Measurements from ENCODE around the gene PLP2. TPM values are rescaled to one million over a fixed set of nuclear protein-coding genes. Genes with fewer than 3 reads are reported as not detected.

The PLP2 gene
- total RNA-seq (2022; extraction: Qiagen RNA extraction; ENCODE audit: low read depth), result 307 to 435 TPM (median 429 TPM) in 5 replicates

GRCh38 chrX:49171752-49172279 is at the start of gene PLP2:
TSS of gene PLP2 (plus strand) at chrX:49171898. CDS start at chrX:49172001, 103 bp downstream.

GRCh38 chrX:49162620-49163019 is 9.1 kb upstream of the PLP2 start, which contains the start of gene MAGIX:
TSS of gene MAGIX (plus strand) at chrX:49162758. CDS start at chrX:49162890, 132 bp downstream.

GRCh38 chrX:49186125-49187027 is 14.7 kb downstream of the PLP2 start, which contains the start of gene PRICKLE3:
TSS of gene PRICKLE3 (minus strand) at chrX:49186373. CDS start at chrX:49186297, 76 bp downstream.

GRCh38 chrX:49199906-49200771 is 28.4 kb downstream of the PLP2 start, which contains the start of gene SYP:
TSS of gene SYP (minus strand) at chrX:49200193. CDS start at chrX:49200186, 7 bp downstream.

Other genes with a start within 250 kb of the PLP2 start
- 60.6 to 69.6 TPM (median 64.6 TPM) in 5 replicates for gene OTUD5, start 214.3 kb upstream of the PLP2 start, total RNA-seq (2022; extraction: Qiagen RNA extraction; ENCODE audit: low read depth)
- 0.86 to 2.0 TPM (median 1.2 TPM) in 5 replicates for gene KCND1, start 200.1 kb upstream of the PLP2 start, total RNA-seq (2022; extraction: Qiagen RNA extraction; ENCODE audit: low read depth)
- 22.2 to 24.2 TPM (median 23.0 TPM) in 5 replicates for gene GRIPAP1, start 169.6 kb upstream of the PLP2 start, total RNA-seq (2022; extraction: Qiagen RNA extraction; ENCODE audit: low read depth)
- 49.2 to 63.4 TPM (median 61.8 TPM) in 5 replicates for gene TFE3, start 128.5 kb upstream of the PLP2 start, total RNA-seq (2022; extraction: Qiagen RNA extraction; ENCODE audit: low read depth)
- 3.2 to 4.7 TPM (median 3.6 TPM) in 5 replicates for gene CCDC120, start 112.9 kb upstream of the PLP2 start, total RNA-seq (2022; extraction: Qiagen RNA extraction; ENCODE audit: low read depth)
- 32.8 to 48.2 TPM (median 42.6 TPM) in 5 replicates for gene PRAF2, start 97.9 kb upstream of the PLP2 start, total RNA-seq (2022; extraction: Qiagen RNA extraction; ENCODE audit: low read depth)
- gene WDR45, start 92.0 kb upstream of the PLP2 start, total RNA-seq (2022; extraction: Qiagen RNA extraction; ENCODE audit: low read depth), result 54.9 to 65.6 TPM (median 58.5 TPM) in 5 replicates
- gene GPKOW, start 48.2 kb upstream of the PLP2 start, total RNA-seq (2022; extraction: Qiagen RNA extraction; ENCODE audit: low read depth), result 23.2 to 26.7 TPM (median 24.8 TPM) in 5 replicates
- gene MAGIX, start 9.1 kb upstream of the PLP2 start, total RNA-seq (2022; extraction: Qiagen RNA extraction; ENCODE audit: low read depth), result 2.7 to 3.7 TPM (median 3.1 TPM) in 5 replicates
- gene PRICKLE3, start 14.5 kb downstream of the PLP2 start, total RNA-seq (2022; extraction: Qiagen RNA extraction; ENCODE audit: low read depth), result 12.7 to 22.2 TPM (median 20.7 TPM) in 5 replicates
- gene SYP, start 28.3 kb downstream of the PLP2 start, total RNA-seq (2022; extraction: Qiagen RNA extraction; ENCODE audit: low read depth), result 2.4 to 3.6 TPM (median 3.1 TPM) in 5 replicates
- gene CACNA1F, start 61.4 kb downstream of the PLP2 start, total RNA-seq (2022; extraction: Qiagen RNA extraction; ENCODE audit: low read depth), result not detected in 5 replicates
- 13.4 to 16.7 TPM (median 16.2 TPM) in 5 replicates for gene CCDC22, start 63.6 kb downstream of the PLP2 start, total RNA-seq (2022; extraction: Qiagen RNA extraction; ENCODE audit: low read depth)
- gene FOXP3, start 92.8 kb downstream of the PLP2 start, total RNA-seq (2022; extraction: Qiagen RNA extraction; ENCODE audit: low read depth), result 0.12 to 0.19 TPM (median 0.17 TPM) in 5 replicates
- 1.2 to 4.3 TPM (median 3.4 TPM) in 5 replicates for gene PPP1R3F, start 97.9 kb downstream of the PLP2 start, total RNA-seq (2022; extraction: Qiagen RNA extraction; ENCODE audit: low read depth)
- gene GAGE10, start 131.7 kb downstream of the PLP2 start, total RNA-seq (2022; extraction: Qiagen RNA extraction; ENCODE audit: low read depth), result not detected in 5 replicates
- not detected in 5 replicates for gene GAGE12J, start 150.1 kb downstream of the PLP2 start, total RNA-seq (2022; extraction: Qiagen RNA extraction; ENCODE audit: low read depth)
- gene GAGE13, start 159.7 kb downstream of the PLP2 start, total RNA-seq (2022; extraction: Qiagen RNA extraction; ENCODE audit: low read depth), result not detected in 5 replicates

Measured in A549 treated with CpdA at 1 μM for 4 hours (cell line).